Measurements from ENCODE around the gene PDLIM1. TPM values are rescaled to one million over a fixed set of nuclear protein-coding genes. Genes with fewer than 3 reads are reported as not detected.

PDLIM1 gene
- total and polyA plus RNA-seq, 9 of the 15 experiments (the other 6 are each of a cell fraction or from before 2014, with no cell fraction given), result 19.8 to 164 (median 39.1) TPM

DNA sequence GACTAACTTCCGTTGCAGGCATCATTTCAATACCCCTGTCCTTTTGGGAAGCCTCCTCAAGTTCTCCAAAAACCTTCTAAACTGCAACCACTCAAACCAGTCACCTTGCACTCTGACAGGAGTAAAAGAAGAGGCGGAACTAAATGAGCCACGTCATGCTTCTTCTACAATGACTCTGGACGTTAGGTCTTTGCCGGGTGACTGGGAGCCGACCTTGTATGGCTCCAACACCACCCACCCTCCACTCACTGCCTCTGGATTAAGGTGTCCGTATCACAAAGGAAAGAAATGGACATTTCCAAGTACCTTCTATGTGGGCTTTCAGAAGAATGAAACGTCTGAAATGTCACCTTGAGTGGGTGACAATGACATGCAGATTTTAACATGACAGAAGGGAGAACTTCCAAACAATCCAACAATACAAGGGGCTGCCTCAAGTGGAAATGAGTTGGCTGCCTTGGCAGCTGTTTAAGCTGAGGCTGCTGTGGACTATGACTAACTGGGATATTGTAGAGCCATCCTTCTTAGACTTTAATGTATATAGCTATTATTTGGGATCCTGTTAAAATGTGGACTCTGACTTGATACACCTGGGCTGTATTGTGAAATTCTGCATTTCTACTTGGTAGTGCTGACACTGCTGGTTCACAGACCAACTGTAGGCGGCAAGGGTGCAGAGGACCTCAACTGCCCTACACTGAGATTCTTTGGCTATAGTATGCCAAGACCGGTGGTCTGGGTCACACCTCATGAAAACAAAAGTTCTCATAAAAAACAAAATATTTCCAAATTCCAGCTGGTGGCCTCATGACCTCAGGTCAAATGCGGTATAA, 33.8 kb upstream of the PDLIM1 start (continued):
- no peak for TF ChIP-seq PTRF (tag; IDR thresholded peaks at IDR 0.05)
- TF ChIP-seq, protein P1, sequence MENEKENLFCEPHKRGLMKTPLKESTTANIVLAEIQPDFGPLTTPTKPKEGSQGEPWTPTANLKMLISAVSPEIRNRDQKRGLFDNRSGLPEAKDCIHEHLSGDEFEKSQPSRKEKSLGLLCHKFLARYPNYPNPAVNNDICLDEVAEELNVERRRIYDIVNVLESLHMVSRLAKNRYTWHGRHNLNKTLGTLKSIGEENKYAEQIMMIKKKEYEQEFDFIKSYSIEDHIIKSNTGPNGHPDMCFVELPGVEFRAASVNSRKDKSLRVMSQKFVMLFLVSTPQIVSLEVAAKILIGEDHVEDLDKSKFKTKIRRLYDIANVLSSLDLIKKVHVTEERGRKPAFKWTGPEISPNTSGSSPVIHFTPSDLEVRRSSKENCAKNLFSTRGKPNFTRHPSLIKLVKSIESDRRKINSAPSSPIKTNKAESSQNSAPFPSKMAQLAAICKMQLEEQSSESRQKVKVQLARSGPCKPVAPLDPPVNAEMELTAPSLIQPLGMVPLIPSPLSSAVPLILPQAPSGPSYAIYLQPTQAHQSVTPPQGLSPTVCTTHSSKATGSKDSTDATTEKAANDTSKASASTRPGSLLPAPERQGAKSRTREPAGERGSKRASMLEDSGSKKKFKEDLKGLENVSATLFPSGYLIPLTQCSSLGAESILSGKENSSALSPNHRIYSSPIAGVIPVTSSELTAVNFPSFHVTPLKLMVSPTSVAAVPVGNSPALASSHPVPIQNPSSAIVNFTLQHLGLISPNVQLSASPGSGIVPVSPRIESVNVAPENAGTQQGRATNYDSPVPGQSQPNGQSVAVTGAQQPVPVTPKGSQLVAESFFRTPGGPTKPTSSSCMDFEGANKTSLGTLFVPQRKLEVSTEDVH (IDR thresholded peaks at IDR 0.05; ENCODE audit: low read depth, partially characterized antibody), result no peak
- TF ChIP-seq MAFF (IDR thresholded peaks at IDR 0.05; ENCODE audit: low read length), result peak; percentile 61; the same call in 1 of the 2 replicates
- TF ChIP-seq CBFA2T2 (conservative IDR thresholded peaks at IDR 0.05), result no peak
- TF ChIP-seq, protein P2, sequence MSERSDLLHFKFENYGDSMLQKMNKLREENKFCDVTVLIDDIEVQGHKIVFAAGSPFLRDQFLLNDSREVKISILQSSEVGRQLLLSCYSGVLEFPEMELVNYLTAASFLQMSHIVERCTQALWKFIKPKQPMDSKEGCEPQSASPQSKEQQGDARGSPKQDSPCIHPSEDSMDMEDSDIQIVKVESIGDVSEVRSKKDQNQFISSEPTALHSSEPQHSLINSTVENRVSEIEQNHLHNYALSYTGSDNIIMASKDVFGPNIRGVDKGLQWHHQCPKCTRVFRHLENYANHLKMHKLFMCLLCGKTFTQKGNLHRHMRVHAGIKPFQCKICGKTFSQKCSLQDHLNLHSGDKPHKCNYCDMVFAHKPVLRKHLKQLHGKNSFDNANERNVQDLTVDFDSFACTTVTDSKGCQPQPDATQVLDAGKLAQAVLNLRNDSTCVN (CRISPR knock-in tag; IDR thresholded peaks at IDR 0.05), result no peak
- TF ChIP-seq ZNF263 (CRISPR knock-in tag; IDR thresholded peaks at IDR 0.05; ENCODE audit: borderline replicate concordance), result no peak
- TF ChIP-seq CBFB (CRISPR knock-in tag; IDR thresholded peaks at IDR 0.05), result no peak
- no peak for TF ChIP-seq ZNF133 (CRISPR knock-in tag; IDR thresholded peaks at IDR 0.05)
- TF ChIP-seq CHD1 (IDR thresholded peaks at IDR 0.05; ENCODE audit: low read length), result no peak
- no peak for TF ChIP-seq GABPB2 (CRISPR knock-in tag; conservative IDR thresholded peaks at IDR 0.05)
- TF ChIP-seq KDM5B (IDR thresholded peaks at IDR 0.05; ENCODE audit: insufficient replicate concordance, low read depth, low read length), result no peak
- no peak for TF ChIP-seq XRCC4 (IDR thresholded peaks at IDR 0.05; ENCODE audit: extremely low read depth, insufficient read depth, insufficient read length)
- no peak for TF ChIP-seq LEF1 (IDR thresholded peaks at IDR 0.05)
- 0 out of 2 replicates have a peak, but pooled peaks have one; percentile 11 for TF ChIP-seq ETV1 (tag; conservative IDR thresholded peaks at IDR 0.05; ENCODE audit: low read depth)
- TF ChIP-seq ELF4 (CRISPR knock-in tag; IDR thresholded peaks at IDR 0.05), result no peak
- TF ChIP-seq PHTF2 (CRISPR knock-in tag; IDR thresholded peaks at IDR 0.05), result no peak
- TF ChIP-seq, protein P3, sequence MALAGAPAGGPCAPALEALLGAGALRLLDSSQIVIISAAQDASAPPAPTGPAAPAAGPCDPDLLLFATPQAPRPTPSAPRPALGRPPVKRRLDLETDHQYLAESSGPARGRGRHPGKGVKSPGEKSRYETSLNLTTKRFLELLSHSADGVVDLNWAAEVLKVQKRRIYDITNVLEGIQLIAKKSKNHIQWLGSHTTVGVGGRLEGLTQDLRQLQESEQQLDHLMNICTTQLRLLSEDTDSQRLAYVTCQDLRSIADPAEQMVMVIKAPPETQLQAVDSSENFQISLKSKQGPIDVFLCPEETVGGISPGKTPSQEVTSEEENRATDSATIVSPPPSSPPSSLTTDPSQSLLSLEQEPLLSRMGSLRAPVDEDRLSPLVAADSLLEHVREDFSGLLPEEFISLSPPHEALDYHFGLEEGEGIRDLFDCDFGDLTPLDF (CRISPR knock-in tag; IDR thresholded peaks at IDR 0.05), result no peak
- no peak for TF ChIP-seq SIX5 (IDR thresholded peaks at IDR 0.05; ENCODE audit: borderline replicate concordance in 1 of 2, insufficient read depth in 1 of 2, low read depth in 1 of 2, low read length in 2 of 2)
- TF ChIP-seq ETV6 (IDR thresholded peaks at IDR 0.05; ENCODE audit: borderline replicate concordance in 1 of 2, low read depth in 2 of 2, low read length in 1 of 2), result no peak
- no peak for TF ChIP-seq ETV6 (CRISPR knock-in tag; IDR thresholded peaks at IDR 0.05; ENCODE audit: borderline replicate concordance)
- no peak for TF ChIP-seq RUNX1 (IDR thresholded peaks at IDR 0.05; ENCODE audit: low read depth)

All from K562 (cell line).